Gastroesophageal sphincter (tissue), 4 donors: ENCODE measurements around the gene LDAH. TPM values are rescaled to one million over a fixed set of nuclear protein-coding genes. Genes with fewer than 3 reads are reported as not detected.
A peak's percentile ranks its signal among the peaks of the same experiment; 100 is the strongest.

Source experiments
- ATAC-seq: fragments of 150-250 bp; one replicate; pipeline ENCODE4 v1.9.1; 2016; ENCODE audit warnings: mild to moderate bottlenecking, moderate library complexity
- H3K27ac ChIP-seq, 4 donors: fragments of 200-600 bp; sonication (generic) in 3 of 4; 1 replicate in 3 of 4; 2 replicates in 1 of 4; pipeline ENCODE4 v1.5.1; 2016 to 2019
- H3K27me3 ChIP-seq: fragments of 200-600 bp; sonication (generic); one replicate; pipeline ENCODE4 v1.5.1; 2019
- H3K36me3 ChIP-seq, 2 donors: fragments of 200-600 bp; sonication (generic); one replicate each; pipeline ENCODE4 v1.5.1; 2019; ENCODE audit warnings: control low read depth in 1 of 2
- H3K4me1 ChIP-seq, 3 donors: fragments of 200-600 bp; sonication (generic); 1 replicate in 2 of 3; 2 replicates in 1 of 3; pipeline ENCODE4 v1.5.1; 2016 to 2019; ENCODE audit warnings: control low read depth in 2 of 3
- H3K4me3 ChIP-seq, 2 donors: fragments of 200-600 bp; sonication (generic); one replicate each; pipeline ENCODE4 v1.5.1; 2019; ENCODE audit warnings: mild to moderate bottlenecking in 1 of 2, moderate library complexity in 1 of 2
- H3K9me3 ChIP-seq, 3 donors: fragments of 200-600 bp; sonication (generic); one replicate each; pipeline ENCODE4 v1.5.1; 2017 to 2019; ENCODE audit warnings: control low read depth in 2 of 3
- EP300 ChIP-seq: sonication (generic); formaldehyde crosslinking; IDR thresholded peaks from one replicate; pipeline ENCODE4 v1.6.1; 2017; ENCODE audit warnings: antibody characterized with exemption, mild to moderate bottlenecking
- POLR2A ChIP-seq, 2 donors: fragments of 450-650 bp; IDR thresholded peaks; one replicate each; pipeline ENCODE4 v1.6.1; 2017; ENCODE audit warnings: antibody characterized with exemption in 2 of 2, mild to moderate bottlenecking in 2 of 2, moderate library complexity in 1 of 2
- POLR2AphosphoS5 ChIP-seq: sonication (generic); formaldehyde crosslinking; IDR thresholded peaks from one replicate; pipeline ENCODE4 v1.6.1; 2017; ENCODE audit warnings: antibody characterized with exemption
- WGBS, 2 donors: methylation state at CpG; one replicate each; pipeline ENCODE4 v1.1.5; 2018; ENCODE audit warnings: low coverage in 1 of 2; 5-methylcytosine and 5-hydroxymethylcytosine counted together
- total RNA-seq, 4 donors: library from RNA; depleted of rRNA; stranded (reverse); fragments of >200 nt; gene quantifications; one replicate each; pipeline ENCODE4 v1.1.0, GENCODE V29; 2016
- TF ChIP-seq, protein P1 (sequence below), 4 experiments: fragments of 200-600 bp in 2 of 4; fragments of 450-650 bp in 2 of 4; sonication (generic) in 1 of 4; IDR thresholded peaks; one replicate each; pipeline ENCODE4 v1.5.1; 2017 to 2019; ENCODE audit warnings: antibody characterized with exemption in 4 of 4, mild to moderate bottlenecking in 2 of 4, moderate library complexity in 2 of 4

LDAH gene
- total RNA-seq, 4 donors from 2014 or later, result 10.5 to 19.0 (median 14.5) TPM

DNA sequence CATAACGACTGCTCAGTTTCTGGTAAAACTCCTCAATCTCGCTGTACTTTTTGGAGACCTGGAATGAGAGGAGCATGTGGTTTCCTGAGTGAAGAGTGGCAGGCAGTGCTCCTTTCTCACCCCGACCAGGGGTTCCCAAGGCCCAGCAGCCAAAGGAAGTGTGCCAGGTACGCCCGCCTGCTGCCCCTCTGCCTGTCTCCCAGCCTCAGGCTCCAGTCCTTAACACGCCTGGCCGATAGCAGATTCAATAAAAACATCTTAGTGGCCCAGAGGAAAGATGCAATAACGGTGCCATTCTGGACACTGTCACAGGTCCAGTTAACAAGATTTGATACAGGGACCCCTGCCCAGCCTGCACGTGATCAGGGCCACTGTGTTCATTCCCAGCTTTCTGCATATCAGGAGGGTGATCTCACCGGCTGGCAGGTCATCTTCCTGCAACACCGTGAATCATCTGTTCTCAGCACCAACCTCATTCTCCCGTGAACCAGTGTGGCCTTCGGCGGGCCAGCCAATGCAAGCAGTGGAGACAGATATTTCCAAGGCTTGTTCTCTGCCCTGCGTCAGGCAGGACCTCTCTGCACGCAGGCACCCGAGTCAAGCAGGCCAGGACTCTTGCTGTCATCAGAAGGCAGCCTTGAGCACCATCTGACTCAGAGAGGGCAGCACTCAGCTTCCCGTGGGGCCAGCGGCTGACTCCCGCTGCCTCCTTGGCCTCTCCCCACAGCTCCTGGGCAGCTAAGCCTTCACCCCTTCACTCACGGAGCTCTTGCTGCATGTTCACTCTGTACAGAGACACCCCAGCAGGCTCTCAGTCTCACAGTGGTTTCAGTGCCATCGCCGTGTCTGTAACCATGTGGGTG is 181.5 kb downstream of the LDAH start:
- WGBS, 2 donors, result 32 to 42% methylated on average over 4 to 7 of the region's 23 CpGs
- Histone ChIP-seq H3K27me3 (no peaks in the 10 kb centered on the region), H3K27ac (peak overlapping the region; percentile 87 to 99 (median 96)), H3K36me3 (peaks cover 0 to 77% of the 10 kb centered on the region in 2 donors), H3K9me3 (no peaks in the 10 kb centered on the region), H3K4me1 (peaks cover 0 to 76% (median 26%) of the 10 kb centered on the region in 3 donors), H3K4me3 (no peak overlapping the region)
- peak; percentile 71 for ATAC-seq
- TF ChIP-seq, protein P1, sequence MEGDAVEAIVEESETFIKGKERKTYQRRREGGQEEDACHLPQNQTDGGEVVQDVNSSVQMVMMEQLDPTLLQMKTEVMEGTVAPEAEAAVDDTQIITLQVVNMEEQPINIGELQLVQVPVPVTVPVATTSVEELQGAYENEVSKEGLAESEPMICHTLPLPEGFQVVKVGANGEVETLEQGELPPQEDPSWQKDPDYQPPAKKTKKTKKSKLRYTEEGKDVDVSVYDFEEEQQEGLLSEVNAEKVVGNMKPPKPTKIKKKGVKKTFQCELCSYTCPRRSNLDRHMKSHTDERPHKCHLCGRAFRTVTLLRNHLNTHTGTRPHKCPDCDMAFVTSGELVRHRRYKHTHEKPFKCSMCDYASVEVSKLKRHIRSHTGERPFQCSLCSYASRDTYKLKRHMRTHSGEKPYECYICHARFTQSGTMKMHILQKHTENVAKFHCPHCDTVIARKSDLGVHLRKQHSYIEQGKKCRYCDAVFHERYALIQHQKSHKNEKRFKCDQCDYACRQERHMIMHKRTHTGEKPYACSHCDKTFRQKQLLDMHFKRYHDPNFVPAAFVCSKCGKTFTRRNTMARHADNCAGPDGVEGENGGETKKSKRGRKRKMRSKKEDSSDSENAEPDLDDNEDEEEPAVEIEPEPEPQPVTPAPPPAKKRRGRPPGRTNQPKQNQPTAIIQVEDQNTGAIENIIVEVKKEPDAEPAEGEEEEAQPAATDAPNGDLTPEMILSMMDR (IDR thresholded peaks at IDR 0.05), result peak in 1 of 4 experiments; percentile 6
- TF ChIP-seq POLR2A (IDR thresholded peaks at IDR 0.05) (peak in 1 of 2 donors; percentile 7), EP300 (peak; percentile 93), POLR2AphosphoS5 (peak; percentile 97)

DNA sequence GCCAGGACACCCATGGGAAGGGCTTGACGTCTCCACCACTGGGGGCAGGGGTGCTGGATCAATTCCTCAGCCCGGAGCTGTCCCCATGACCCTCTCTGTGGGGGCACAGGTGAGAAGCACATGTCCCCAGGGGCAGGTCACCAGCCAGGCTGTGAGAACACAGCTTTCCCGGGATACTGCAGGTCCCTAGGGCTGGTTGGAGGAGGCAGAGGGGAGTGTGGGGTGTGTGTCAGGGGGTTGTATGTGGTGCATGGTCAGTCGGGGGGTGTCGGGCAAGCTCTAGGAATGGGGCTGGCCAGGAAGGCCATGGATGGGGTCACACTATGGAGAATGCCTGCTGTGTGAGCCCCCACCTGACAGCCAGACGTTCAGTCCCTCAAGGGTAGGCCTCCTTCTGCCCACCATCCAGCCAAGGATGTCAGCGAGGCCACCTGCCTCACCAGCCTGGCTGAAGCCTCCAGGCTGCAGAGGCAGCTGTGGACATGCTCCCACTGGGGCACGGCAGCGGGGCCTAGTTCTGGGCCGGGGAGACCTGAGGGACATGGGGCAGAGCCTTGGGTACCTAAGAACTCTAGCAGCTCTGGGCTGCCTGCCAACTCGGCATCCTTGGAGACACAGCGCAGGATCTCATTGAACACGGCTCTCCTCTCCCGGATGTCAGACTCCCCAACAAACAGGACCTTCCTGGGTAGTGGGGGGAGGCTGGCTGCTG is 182.3 kb downstream of the LDAH start:
- no peak for ATAC-seq
- Histone ChIP-seq H3K27ac (peak overlapping the region; percentile 87 to 99 (median 96)), H3K27me3 (no peaks in the 10 kb centered on the region), H3K36me3 (peaks cover 0 to 70% of the 10 kb centered on the region in 2 donors), H3K4me1 (peaks cover 0 to 83% (median 31%) of the 10 kb centered on the region in 3 donors), H3K9me3 (no peaks in the 10 kb centered on the region), H3K4me3 (no peak overlapping the region)
- TF ChIP-seq POLR2AphosphoS5 (no peak), EP300 (no peak), POLR2A (IDR thresholded peaks at IDR 0.05) (no peak)
- TF ChIP-seq, protein P1 (IDR thresholded peaks at IDR 0.05), result no peak
- WGBS, 2 donors, result 39% methylated on average over 5 of the region's 14 CpGs; no CpG with 5 or more reads in 1 of the 2 donors

- Histone ChIP-seq H3K4me1 (peaks cover 5 to 100% (median 46%) of the 10 kb centered on the region in 3 donors), H3K36me3 (peaks cover 0 to 53% of the 10 kb centered on the region in 2 donors), H3K27ac (peak overlapping the region; percentile 87 to 99 (median 96)), H3K9me3 (no peaks in the 10 kb centered on the region), H3K4me3 (no peak overlapping the region), H3K27me3 (no peaks in the 10 kb centered on the region)
- WGBS, 2 donors, result 58 to 59% methylated on average over 2 to 3 of the region's 15 CpGs
- ATAC-seq, result no peak
- TF ChIP-seq EP300 (no peak), POLR2AphosphoS5 (no peak), POLR2A (IDR thresholded peaks at IDR 0.05) (no peak)
Measured at GRCh38 chr2:20638646-20639430, 184.1 kb downstream of the LDAH start.

GRCh38 chr2:20638014-20638413 is 184.9 kb downstream of the LDAH start:
- no peak for TF ChIP-seq POLR2A (IDR thresholded peaks at IDR 0.05)
- TF ChIP-seq POLR2AphosphoS5, result no peak
- TF ChIP-seq, protein P1 (IDR thresholded peaks at IDR 0.05), result no peak
- TF ChIP-seq EP300, result no peak
- Histone ChIP-seq H3K9me3 (no peaks in the 10 kb centered on the region), H3K27ac (peak overlapping the region; percentile 87 to 99 (median 96)), H3K27me3 (no peaks in the 10 kb centered on the region), H3K36me3 (peaks cover 0 to 45% of the 10 kb centered on the region in 2 donors), H3K4me1 (peaks cover 5 to 100% (median 48%) of the 10 kb centered on the region in 3 donors), H3K4me3 (no peak overlapping the region)
- 90% methylated on average over 7 of the region's 13 CpGs; no CpG with 5 or more reads in 1 of the 2 donors for WGBS, 2 donors
- ATAC-seq, result no peak
